GM12878 (cell line): Measurements from ENCODE around the gene BTBD7. TPM values are rescaled to one million over a fixed set of nuclear protein-coding genes. Genes with fewer than 3 reads are reported as not detected.
A peak's percentile ranks its signal among the peaks of the same experiment; 100 is the strongest.

ENCODE experiments used
- ATAC-seq: fragments of 200-7000 bp; cut with Tn5 transposase; 3 replicates; pipeline ENCODE4 v1.9.1; 2020; ENCODE audit warnings: mild to moderate bottlenecking, moderate library complexity
- BruUV-seq: library from RNA; stranded (reverse); fragments of 400-500 nt; replicated peaks from 2 replicates; lab custom pipeline; 2021; lab: Mats Ljungman, UMichigan
- CTCF ChIA-PET: fragments of 300-600 bp; sonication (Branson Sonifier 250); formaldehyde crosslinking; extraction: SDS; loops from one replicate; lab custom pipeline; 2021; ENCODE audit warnings: inconsistent platforms; lab: Yijun Ruan, JAX
- POLR2A ChIA-PET: fragments of 350-600 bp; formaldehyde crosslinking; extraction: SDS; loops from one replicate; lab custom pipeline; 2021; ENCODE audit warnings: inconsistent platforms; lab: Charles Lee
- RAD21 ChIA-PET: fragments of 300-600 bp; sonication (Branson Sonifier 250); formaldehyde crosslinking; loops from one replicate; lab custom pipeline; 2023; ENCODE audit warnings: antibody characterized with exemption; ENCODE audit not compliant: unreplicated experiment; lab: Charles Lee
- SMC1A ChIA-PET: fragments of 300-600 bp; sonication (Branson Sonifier 250); formaldehyde crosslinking; loops from one replicate; lab custom pipeline; 2023; ENCODE audit not compliant: unreplicated experiment, uncharacterized antibody; lab: Charles Lee
- DNase-seq: peaks from one replicate; pipeline ENCODE4 v3.0.0-alpha.2; 2011; ENCODE audit warnings: low read depth, low spot score
- FAIRE-seq: peaks from 3 replicates; lab custom pipeline; 2011; peaks lifted over from hg19 to GRCh38; lab: Jason Lieb, UNC
- H2AFZ ChIP-seq: 2 replicates; pipeline ENCODE4 v1.6.0; 2011; ENCODE audit warnings: low read depth, low read length, control low read depth; ENCODE audit not compliant: control insufficient read depth
- H3K27ac ChIP-seq: 2 replicates; pipeline ENCODE4 v1.5.1; 2011; ENCODE audit warnings: control low read depth; ENCODE audit not compliant: control insufficient read depth, insufficient read depth
- H3K27me3 ChIP-seq, 2 experiments: replicated peaks in 1 of 2; 2 replicates each; pipeline versions ENCODE4 v1.6.0 to v1.6.1; 2011; ENCODE audit warnings: low read length in 1 of 2; ENCODE audit not compliant: control insufficient read depth in 2 of 2, insufficient read depth in 2 of 2
- H3K36me3 ChIP-seq, 2 experiments: 2 replicates each; pipeline ENCODE4 v1.5.1; 2011; ENCODE audit warnings: low read length in 1 of 2; ENCODE audit not compliant: control insufficient read depth in 2 of 2, insufficient read depth in 2 of 2
- H3K4me1 ChIP-seq: 2 replicates; pipeline ENCODE4 v1.6.1; 2011; ENCODE audit warnings: mild to moderate bottlenecking, low read length, moderate library complexity, mixed read lengths; ENCODE audit not compliant: control insufficient read depth, insufficient read depth
- H3K4me2 ChIP-seq: 2 replicates; pipeline ENCODE4 v1.6.0; 2011; ENCODE audit warnings: control low read depth; ENCODE audit not compliant: control insufficient read depth, insufficient read depth
- H3K4me3 ChIP-seq: fragments of 200-600 bp; sonication (generic); 2 replicates; pipeline ENCODE4 v1.5.1; 2016
- H3K79me2 ChIP-seq: 2 replicates; pipeline ENCODE4 v1.6.0; 2011; ENCODE audit warnings: low read length; ENCODE audit not compliant: control insufficient read depth, insufficient read depth
- H3K9ac ChIP-seq: 2 replicates; pipeline ENCODE4 v1.8.0; 2011; ENCODE audit warnings: low read length, control low read depth, mixed read lengths; ENCODE audit not compliant: control insufficient read depth, insufficient read depth
- H3K9me3 ChIP-seq: replicated peaks from 3 replicates; pipeline ENCODE4 v1.5.1; 2011; ENCODE audit warnings: mild to moderate bottlenecking, low read length; ENCODE audit not compliant: control insufficient read depth, insufficient read depth
- H4K20me1 ChIP-seq: 2 replicates; pipeline ENCODE4 v1.6.0; 2011; ENCODE audit not compliant: control insufficient read depth, insufficient read depth
- BACH1 ChIP-seq: fragments of 450-650 bp; IDR thresholded peaks from 2 replicates; pipeline ENCODE4 v1.6.1; 2017; ENCODE audit warnings: mild to moderate bottlenecking, borderline replicate concordance
- CEBPB ChIP-seq, 2 experiments: fragments of 150-350 bp in 1 of 2; IDR thresholded peaks; 2 replicates each; pipeline ENCODE4 v1.6.1; 2012 to 2014; ENCODE audit warnings: low read depth in 2 of 2, low read length in 2 of 2, borderline replicate concordance in 1 of 2, inconsistent platforms in 1 of 2
- FOS ChIP-seq: IDR thresholded peaks from 3 replicates; pipeline ENCODE4 v1.6.1; 2011; ENCODE audit warnings: borderline replicate concordance; ENCODE audit not compliant: insufficient read length; ENCODE audit errors: extremely low read depth
- HDAC2 ChIP-seq: fragments of 200-600 bp; sonication (generic); IDR thresholded peaks from 2 replicates; pipeline ENCODE4 v1.6.1; 2017
- IKZF2 ChIP-seq, 2 experiments: fragments of 450-650 bp; IDR thresholded peaks; 2 replicates each; pipeline ENCODE4 v1.6.1; 2017; ENCODE audit warnings: mild to moderate bottlenecking in 2 of 2, moderate library complexity in 2 of 2
- KLF5 ChIP-seq: fragments of 450-650 bp; IDR thresholded peaks from 2 replicates; pipeline ENCODE4 v1.6.1; 2014; ENCODE audit warnings: mild to moderate bottlenecking; ENCODE audit not compliant: partially characterized antibody
- MTA2 ChIP-seq: fragments of 450-650 bp; IDR thresholded peaks from 2 replicates; pipeline ENCODE4 v1.6.1; 2016; ENCODE audit warnings: low read depth, mild to moderate bottlenecking, moderate library complexity
- NFXL1 ChIP-seq: fragments of 450-650 bp; IDR thresholded peaks from 2 replicates; pipeline ENCODE4 v1.6.1; 2017; ENCODE audit warnings: antibody characterized with exemption, mild to moderate bottlenecking, borderline replicate concordance
- NFYB ChIP-seq: IDR thresholded peaks from 2 replicates; pipeline ENCODE4 v1.6.1; 2011; ENCODE audit warnings: low read depth, mild to moderate bottlenecking, low read length, improper control_type of control experiment, moderate library complexity; ENCODE audit not compliant: insufficient read depth
- POLR2AphosphoS5 ChIP-seq: IDR thresholded peaks from 2 replicates; pipeline ENCODE4 v1.6.1; 2011; ENCODE audit warnings: mild to moderate bottlenecking, low read length, inconsistent platforms
- PRDM15 ChIP-seq: fragments of 450-650 bp; formaldehyde crosslinking; IDR thresholded peaks from 2 replicates; pipeline ENCODE4 v1.4.0; 2020; ENCODE audit warnings: mild to moderate bottlenecking, moderate library complexity
- RUNX3 ChIP-seq: IDR thresholded peaks from 2 replicates; pipeline ENCODE4 v1.6.1; 2012; ENCODE audit warnings: low read length, inconsistent platforms
- SMARCA5 ChIP-seq: fragments of 450-650 bp; IDR thresholded peaks from 2 replicates; pipeline ENCODE4 v1.6.1; 2017; ENCODE audit warnings: mild to moderate bottlenecking
- WRNIP1 ChIP-seq: IDR thresholded peaks from 2 replicates; pipeline ENCODE4 v1.6.1; 2011; ENCODE audit warnings: low read depth, low read length, improper control_type of control experiment, borderline replicate concordance
- ZNF384 ChIP-seq: IDR thresholded peaks from 2 replicates; pipeline ENCODE4 v1.6.1; 2012; ENCODE audit warnings: low read depth, mild to moderate bottlenecking, low read length, improper control_type of control experiment, borderline replicate concordance
- ZNF622 ChIP-seq: fragments of 450-650 bp; IDR thresholded peaks from 2 replicates; pipeline ENCODE4 v1.6.1; 2017; ENCODE audit warnings: mild to moderate bottlenecking, inconsistent platforms
- WGBS: methylation state at CpG from one replicate; pipeline ENCODE4 v1.1.6; 2016; ENCODE audit warnings: low lambda C conversion rate; ENCODE audit not compliant: insufficient replicate concordance, insufficient coverage; ENCODE audit errors: missing lambda C conversion rate; 5-methylcytosine and 5-hydroxymethylcytosine counted together
- in situ Hi-C: fragments of 300-500 bp; cut with MboI; formaldehyde crosslinking; loops from 9 replicates; pipeline ENCODE4 v1.14.3; 2018; ENCODE audit warnings: mixed read lengths
- intact Hi-C: fragments of 100-400 bp; cut with micrococcal nuclease; formaldehyde crosslinking; loops from one replicate; pipeline ENCODE4 v1.14.2; 2022; ENCODE audit not compliant: unreplicated experiment
- polyA plus RNA-seq, 11 experiments: library from polyadenylated mRNA; depleted of rRNA in 4 of 11; unstranded in 6 of 11; stranded (reverse) in 5 of 11; fragments of >200 nt; fragmentation: Nextera tagmentation in 4 of 11; fragmentation: Illumina TruSeq in 1 of 11; extraction: Ambion mirVana in 4 of 11; extraction: Trizol in 1 of 11; gene quantifications; 1 replicate in 1 of 11; 2 replicates in 10 of 11; pipeline versions ENCODE4 v1.2.1 to v1.2.3, GENCODE V29; 2011 to 2016; ENCODE audit warnings: inconsistent platforms in 2 of 11, missing spikeins in 2 of 11, low read depth in 1 of 11
- total RNA-seq, 4 experiments: library from RNA; depleted of rRNA in 3 of 4; stranded (reverse); fragments of >200 nt in 3 of 4; fragmentation: Illumina TruSeq in 1 of 4; extraction: Trizol in 1 of 4; gene quantifications; 2 replicates each; pipeline versions ENCODE4 v1.2.1 to v1.2.3, GENCODE V29; 2013 to 2021

Gene BTBD7
- total and polyA plus RNA-seq, 10 of the 15 experiments (the other 5 are each of a cell fraction or from before 2014, with no cell fraction given): 3.6 to 17.0 (median 9.6) TPM

- intact Hi-C loops: no loop called here
- FAIRE-seq (peak; percentile 62), DNase-seq (no peak), ATAC-seq (peak; percentile 31; the same call in 1 of the 3 replicates)
- TF ChIP-seq MTA2 (peak; percentile 16; the same call in 1 of the 2 replicates), RUNX3 (peak; percentile 49; the same call in 1 of the 2 replicates), ZNF384 (no peak), FOS (no peak), NFXL1 (no peak), IKZF2 (IDR thresholded peaks at IDR 0.05) (peak; percentile 41 to 43; a peak in 2 of 4 replicates), ZNF622 (no peak)
- CTCF ChIA-PET: no interaction called here
- RAD21 ChIA-PET: no interaction called here
- Histone ChIP-seq H3K4me3 (no peak overlapping the region), H3K79me2 (no peaks in the 10 kb centered on the region), H2AFZ (no peak overlapping the region), H3K4me2 (peak overlapping the region; percentile 35; the same call in 1 of the 2 replicates), H3K27ac (no peak overlapping the region), H3K9ac (no peak overlapping the region), H3K36me3 (peaks cover 2 to 4% of the 10 kb centered on the region in 2 experiments; a peak in 3 of 4 replicates), H3K27me3 (no peaks in the 10 kb centered on the region), H3K4me1 (peaks cover 16% of the 10 kb centered on the region), H3K9me3 (no peaks in the 10 kb centered on the region), H4K20me1 (no peaks in the 10 kb centered on the region; the same call in 1 of the 2 replicates)
- SMC1A ChIA-PET: no interaction called here
- in situ Hi-C loops: no loop called here
- 52% methylated on average over 2 of the region's 2 CpGs for WGBS
- POLR2A ChIA-PET: no interaction called here
- BruUV-seq: no TSS peak
These were observed 47.8 kb downstream of the BTBD7 start for GRCh38 chr14:93285044-93285443.

- DNase-seq: no peak
- peaks cover 11% of the 10 kb centered on the region for H3K4me1 ChIP-seq
- POLR2A ChIA-PET: no interaction called here
- SMC1A ChIA-PET: interaction anchor here (1.1 to 2.5 kb wide), 4 partner anchors 10 to 41 kb away, joined by 3 to 6 read pairs (median 4); no protein-coding TSS in a partner anchor
- no peaks in the 10 kb centered on the region for H3K9me3 ChIP-seq
- 92% methylated on average over 1 of the region's 1 CpG for WGBS
- no peak overlapping the region for H3K9ac ChIP-seq
- in situ Hi-C loops: no loop called here
- RAD21 ChIA-PET: no interaction called here
- no peak overlapping the region for H2AFZ ChIP-seq
- H3K36me3 ChIP-seq: peaks cover 0 to 5% of the 10 kb centered on the region in 2 experiments; a peak in 3 of 4 replicates
- no peak overlapping the region for H3K27ac ChIP-seq
- no peaks in the 10 kb centered on the region; the same call in 1 of the 2 replicates for H4K20me1 ChIP-seq
- no peaks in the 10 kb centered on the region for H3K79me2 ChIP-seq
- H3K4me3 ChIP-seq: no peak overlapping the region
- no TSS peak for BruUV-seq
- no peak for ATAC-seq
- no peak overlapping the region for H3K4me2 ChIP-seq
- intact Hi-C loops: no loop called here
- CTCF ChIA-PET: interaction anchor here (1.2 kb wide), 1 partner anchor 74 kb away, joined by 5 read pairs; no protein-coding TSS in a partner anchor
- H3K27me3 ChIP-seq: no peaks in the 10 kb centered on the region
- FAIRE-seq: no peak
- TF ChIP-seq PRDM15 (CRISPR knock-in tag) (no peak), CEBPB (IDR thresholded peaks at IDR 0.05; ENCODE audit: borderline replicate concordance in 1 of 2, low read depth in 2 of 2, low read length in 2 of 2) (no peak), KLF5 (no peak), IKZF2 (IDR thresholded peaks at IDR 0.05) (no peak), SMARCA5 (no peak), HDAC2 (no peak), NFXL1 (no peak), NFYB (no peak), WRNIP1 (no peak), BACH1 (no peak), POLR2AphosphoS5 (no peak)
These were observed 50.9 kb downstream of the BTBD7 start for GRCh38 chr14:93281937-93282336.
